Caco-2 (cell line): ENCODE results near the gene C17orf75. TPM values are rescaled to one million over a fixed set of nuclear protein-coding genes. Genes with fewer than 3 reads are reported as not detected.
"Not testable (repeated sequence)": the region's sequence is repeated elsewhere in the genome, so short reads cannot be mapped to it uniquely, and the experiment has no call there.

ENCODE experiments used
- BruUV-seq: library from RNA; stranded (reverse); fragments of 400-500 nt; replicated peaks from 2 replicates; lab custom pipeline; 2021; lab: Mats Ljungman, UMichigan
- CTCF ChIA-PET: fragments of 300-600 bp; sonication (Branson Sonifier 250); formaldehyde crosslinking; loops from one replicate; lab custom pipeline; 2022; ENCODE audit warnings: antibody characterized with exemption; lab: Charles Lee
- POLR2A ChIA-PET: fragments of 300-600 bp; sonication (Branson Sonifier 250); formaldehyde crosslinking; loops from one replicate; lab custom pipeline; 2022; ENCODE audit warnings: antibody characterized with exemption; lab: Charles Lee
- DNase-seq, 2 experiments: peaks; one replicate each; pipeline versions ENCODE4 v3.0.0 to v3.0.0-alpha.2; 2020 to 2022
- H3K27me3 ChIP-seq: replicated peaks from 2 replicates; pipeline ENCODE4 v1.6.0; 2011; ENCODE audit warnings: low read length; ENCODE audit not compliant: control insufficient read depth, insufficient read depth
- H3K36me3 ChIP-seq: 2 replicates; pipeline ENCODE4 v1.5.1; 2011; ENCODE audit warnings: low read length; ENCODE audit not compliant: control insufficient read depth, insufficient read depth
- H3K4me1 ChIP-seq: fragments of 250-450 bp; sonication (Bioruptor Pico); 2 replicates; pipeline ENCODE4 v1.5.1; 2020; ENCODE audit warnings: mild to moderate bottlenecking
- H3K4me3 ChIP-seq: 2 replicates; pipeline ENCODE4 v1.5.1; 2011; ENCODE audit warnings: low read depth, mild to moderate bottlenecking, control low read depth, low read length
- H3K9me3 ChIP-seq: fragments of 250-450 bp; sonication (Bioruptor Pico); 2 replicates; pipeline ENCODE4 v1.5.1; 2020; ENCODE audit warnings: mild to moderate bottlenecking, moderate library complexity
- H3K27ac Mint-ChIP-seq: one replicate; pipeline ENCODE4 v1.8.0; 2022; ENCODE audit warnings: mixed read lengths; ENCODE audit not compliant: unreplicated experiment
- H3K27me3 Mint-ChIP-seq: one replicate; pipeline ENCODE4 v1.8.0; 2022; ENCODE audit warnings: mixed read lengths; ENCODE audit not compliant: insufficient read depth, unreplicated experiment
- H3K36me3 Mint-ChIP-seq: one replicate; pipeline ENCODE4 v1.8.0; 2022; ENCODE audit warnings: mild to moderate bottlenecking, mixed read lengths; ENCODE audit not compliant: insufficient read depth, unreplicated experiment
- H3K4me1 Mint-ChIP-seq: one replicate; pipeline ENCODE4 v1.8.0; 2022; ENCODE audit warnings: low read depth, mixed read lengths; ENCODE audit not compliant: unreplicated experiment
- H3K4me3 Mint-ChIP-seq: one replicate; pipeline ENCODE4 v1.8.0; 2022; ENCODE audit warnings: mild to moderate bottlenecking, moderate library complexity, mixed read lengths; ENCODE audit not compliant: unreplicated experiment
- H3K9me3 Mint-ChIP-seq: one replicate; pipeline ENCODE4 v1.8.0; 2022; ENCODE audit warnings: mixed read lengths; ENCODE audit not compliant: unreplicated experiment
- CTCF ChIP-seq, 2 experiments: fragments of 200-600 bp in 1 of 2; IDR thresholded peaks; 1 replicate in 1 of 2; 2 replicates in 1 of 2; pipeline versions ENCODE4 v1.5.1 to v1.8.0; 2011 to 2022; ENCODE audit warnings: antibody characterized with exemption in 1 of 2, control low read depth in 1 of 2, inconsistent platforms in 1 of 2, low read depth in 1 of 2, low read length in 1 of 2, mild to moderate bottlenecking in 1 of 2, moderate library complexity in 1 of 2; ENCODE audit not compliant: insufficient read depth in 1 of 2, severe bottlenecking in 1 of 2, unreplicated experiment in 1 of 2
- intact Hi-C: fragments of 100-400 bp; cut with micrococcal nuclease; formaldehyde crosslinking; loops from one replicate; pipeline ENCODE4 v1.10.0; 2022; ENCODE audit not compliant: unreplicated experiment
- total RNA-seq: library from RNA; stranded (reverse); gene quantifications from 2 replicates; pipeline ENCODE4 v1.2.3, GENCODE V29; 2022

The C17orf75 gene
- total RNA-seq, 1 experiment from 2014 or later = 26.1 TPM

GRCh38 chr17:32319548-32319905 lies 22.4 kb downstream of the C17orf75 start:
- Histone ChIP-seq H3K27me3 (no peaks in the 10 kb centered on the region), H3K4me1 (no peaks in the 10 kb centered on the region), H3K4me3 (no peak overlapping the region), H3K36me3 (no peaks in the 10 kb centered on the region), H3K9me3 (no peaks in the 10 kb centered on the region)
- H3K4me1 Mint-ChIP-seq = peaks cover 8% of the 10 kb centered on the region
- DNase-seq = peak; percentile 78 to 90
- no peak overlapping the region for H3K27ac Mint-ChIP-seq
- BruUV-seq = no TSS peak
- peaks cover 2% of the 10 kb centered on the region for H3K27me3 Mint-ChIP-seq
- H3K4me3 Mint-ChIP-seq = no peak overlapping the region
- no peaks in the 10 kb centered on the region for H3K36me3 Mint-ChIP-seq
- no peaks in the 10 kb centered on the region for H3K9me3 Mint-ChIP-seq
- ChIA-PET POLR2A (no interaction called here), CTCF (interaction anchor here (0.7 to 0.9 kb wide), 2 partner anchors 9 to 313 kb away, joined by 4 to 5 read pairs; no protein-coding TSS in a partner anchor)
- peak; percentile 98 to 99 for TF ChIP-seq CTCF (IDR thresholded peaks at IDR 0.05; ENCODE audit: insufficient read depth in 1 of 2, low read depth in 1 of 2, low read length in 1 of 2, severe bottlenecking in 1 of 2, unreplicated experiment in 1 of 2)
- intact Hi-C loops = loop anchor here (1.0 to 5.0 kb wide), 3 partner anchors 52 to 116 kb away; partner anchors contain the start of gene RHBDL3

GRCh38 chr17:32318071-32318470 lies 23.9 kb downstream of the C17orf75 start:
- POLR2A ChIA-PET = interaction anchor here (0.6 kb wide), 1 partner anchor 63 kb away, joined by 3 read pairs; no protein-coding TSS in a partner anchor
- peaks cover 8% of the 10 kb centered on the region for H3K4me1 Mint-ChIP-seq
- Histone ChIP-seq H3K27me3 (no peaks in the 10 kb centered on the region), H3K9me3 (no peaks in the 10 kb centered on the region), H3K4me3 (no peak overlapping the region), H3K4me1 (no peaks in the 10 kb centered on the region), H3K36me3 (no peaks in the 10 kb centered on the region)
- intact Hi-C loops = loop anchor here (5.0 kb wide), 1 partner anchor 51 kb away; the partner anchor contains the start of gene RHBDL3
- BruUV-seq = no TSS peak
- H3K27ac Mint-ChIP-seq = no peak overlapping the region
- CTCF ChIA-PET = interaction anchor here (0.6 to 1.5 kb wide), 3 partner anchors 12 to 65 kb away, joined by 3 to 6 read pairs (median 4); no protein-coding TSS in a partner anchor
- H3K36me3 Mint-ChIP-seq = no peaks in the 10 kb centered on the region
- H3K9me3 Mint-ChIP-seq = no peaks in the 10 kb centered on the region
- no peak for TF ChIP-seq CTCF (IDR thresholded peaks at IDR 0.05; ENCODE audit: insufficient read depth in 1 of 2, low read depth in 1 of 2, low read length in 1 of 2, severe bottlenecking in 1 of 2, unreplicated experiment in 1 of 2)
- no peak overlapping the region for H3K4me3 Mint-ChIP-seq
- peaks cover 6% of the 10 kb centered on the region for H3K27me3 Mint-ChIP-seq
- DNase-seq = no peak

- Histone ChIP-seq H3K4me1 (no peaks in the 10 kb centered on the region), H3K36me3 (no peaks in the 10 kb centered on the region), H3K27me3 (no peaks in the 10 kb centered on the region), H3K4me3 (no peak overlapping the region), H3K9me3 (no peaks in the 10 kb centered on the region)
- intact Hi-C loops = loop anchor here (5.0 kb wide), 1 partner anchor 50 kb away; the partner anchor contains the start of gene RHBDL3
- Mint-ChIP-seq H3K9me3 (no peaks in the 10 kb centered on the region), H3K4me3 (no peak overlapping the region), H3K27ac (no peak overlapping the region), H3K4me1 (peaks cover 8% of the 10 kb centered on the region), H3K27me3 (peaks cover 6% of the 10 kb centered on the region), H3K36me3 (no peaks in the 10 kb centered on the region)
- ChIA-PET POLR2A (no interaction called here), CTCF (interaction anchor here (1.1 to 1.5 kb wide), 2 partner anchors 12 to 64 kb away, joined by 4 to 6 read pairs; no protein-coding TSS in a partner anchor)
- BruUV-seq = no TSS peak
- DNase-seq = no peak
- TF ChIP-seq CTCF (IDR thresholded peaks at IDR 0.05; ENCODE audit: insufficient read depth in 1 of 2, low read depth in 1 of 2, low read length in 1 of 2, severe bottlenecking in 1 of 2, unreplicated experiment in 1 of 2) = no peak
These were observed 24.6 kb downstream of the C17orf75 start for GRCh38 chr17:32317353-32317752.

- H3K27me3 ChIP-seq, H3K36me3 ChIP-seq, H3K4me3 Mint-ChIP-seq, H3K27ac Mint-ChIP-seq, H3K4me1 Mint-ChIP-seq, H3K9me3 Mint-ChIP-seq, DNase-seq, BruUV-seq, H3K36me3 Mint-ChIP-seq, H3K9me3 ChIP-seq, H3K4me1 ChIP-seq, H3K27me3 Mint-ChIP-seq, H3K4me3 ChIP-seq, POLR2A ChIA-PET: not testable (repeated sequence)
- intact Hi-C loops = loop anchor here (5.0 kb wide), 1 partner anchor 49 kb away; the partner anchor contains the start of gene RHBDL3
- CTCF ChIA-PET = interaction anchor here (1.4 kb wide), 1 partner anchor 64 kb away, joined by 6 read pairs; no protein-coding TSS in a partner anchor
These were observed 25.3 kb downstream of the C17orf75 start for GRCh38 chr17:32316653-32317052.
